WTC11 (cell line): ENCODE measurements around the gene SPTLC3. TPM values are rescaled to one million over a fixed set of nuclear protein-coding genes. Genes with fewer than 3 reads are reported as not detected.

ENCODE experiments used
- ATAC-seq: fragments of 200-7000 bp; cut with Tn5 transposase; 2 replicates; pipeline ENCODE4 v1.10.0; 2021; ENCODE audit warnings: mild to moderate bottlenecking, moderate library complexity
- CTCF ChIA-PET: fragments of 300-600 bp; sonication (Branson Sonifier 250); formaldehyde crosslinking; loops from one replicate; lab custom pipeline; 2021; ENCODE audit warnings: antibody characterized with exemption; lab: Charles Lee
- POLR2A ChIA-PET: fragments of 350-600 bp; sonication (Branson Sonifier 250); formaldehyde crosslinking; loops from one replicate; lab custom pipeline; 2021; ENCODE audit warnings: antibody characterized with exemption; lab: Charles Lee
- DNase-seq: peaks from one replicate; pipeline ENCODE4 v3.0.0; 2021; ENCODE audit warnings: low spot score
- H3K27ac Mint-ChIP-seq: 2 replicates; pipeline ENCODE4 v1.8.0; 2021; ENCODE audit warnings: mixed read lengths
- H3K27me3 Mint-ChIP-seq: 2 replicates; pipeline ENCODE4 v1.8.0; 2021; ENCODE audit warnings: low read depth, mild to moderate bottlenecking, moderate library complexity, mixed read lengths
- H3K36me3 Mint-ChIP-seq: 2 replicates; pipeline ENCODE4 v1.8.0; 2021; ENCODE audit warnings: mixed read lengths
- H3K4me1 Mint-ChIP-seq: 2 replicates; pipeline ENCODE4 v1.8.0; 2022; ENCODE audit warnings: mixed read lengths
- H3K4me3 Mint-ChIP-seq: 2 replicates; pipeline ENCODE4 v1.8.0; 2021; ENCODE audit warnings: mild to moderate bottlenecking, moderate library complexity, mixed read lengths
- H3K9me3 Mint-ChIP-seq: 2 replicates; pipeline ENCODE4 v1.8.0; 2021; ENCODE audit warnings: mixed read lengths
- ATF3 ChIP-seq: sonication (generic); formaldehyde crosslinking; conservative IDR thresholded peaks from 2 replicates; pipeline ENCODE4 v1.8.1; 2022; ENCODE audit warnings: mild to moderate bottlenecking, missing genetic modification reagents
- CDX4 ChIP-seq: fragments of 250-450 bp; sonication (Bioruptor Pico); IDR thresholded peaks from 2 replicates; pipeline ENCODE4 v1.9.0; 2021; ENCODE audit warnings: moderate library complexity, mild to moderate bottlenecking, inconsistent platforms, borderline replicate concordance
- CREM ChIP-seq: sonication (generic); formaldehyde crosslinking; IDR thresholded peaks from 2 replicates; pipeline ENCODE4 v1.8.1; 2022; ENCODE audit warnings: mild to moderate bottlenecking, missing genetic modification reagents, moderate library complexity
- CTCF ChIP-seq: fragments of 200-600 bp; IDR thresholded peaks from 2 replicates; pipeline ENCODE4 v1.8.0; 2022; ENCODE audit warnings: antibody characterized with exemption
- E2F4 ChIP-seq: sonication (generic); formaldehyde crosslinking; IDR thresholded peaks from 2 replicates; pipeline ENCODE4 v1.8.1; 2022; ENCODE audit warnings: low read depth, mild to moderate bottlenecking, moderate library complexity, missing genetic modification reagents, borderline replicate concordance
- ETV6 ChIP-seq: sonication (generic); formaldehyde crosslinking; IDR thresholded peaks from 2 replicates; pipeline ENCODE4 v1.8.1; 2022; ENCODE audit warnings: mild to moderate bottlenecking, missing genetic modification reagents
- IRF2 ChIP-seq: sonication (generic); formaldehyde crosslinking; IDR thresholded peaks from 2 replicates; pipeline ENCODE4 v1.8.0; 2022; ENCODE audit warnings: low read depth, missing genetic modification reagents, borderline replicate concordance
- JAZF1 ChIP-seq: fragments of 250-450 bp; sonication (Bioruptor Pico); IDR thresholded peaks from 2 replicates; pipeline ENCODE4 v1.9.0; 2021; ENCODE audit warnings: moderate library complexity, mild to moderate bottlenecking, inconsistent platforms
- KAT7 ChIP-seq: sonication (generic); formaldehyde crosslinking; IDR thresholded peaks from 2 replicates; pipeline ENCODE4 v1.8.1; 2023; ENCODE audit warnings: missing genetic modification reagents, mild to moderate bottlenecking, borderline replicate concordance
- MAX ChIP-seq: sonication (generic); formaldehyde crosslinking; IDR thresholded peaks from 2 replicates; pipeline ENCODE4 v1.8.0; 2022; ENCODE audit warnings: mild to moderate bottlenecking, missing genetic modification reagents
- NFATC4 ChIP-seq: fragments of 250-450 bp; sonication (Bioruptor Pico); IDR thresholded peaks from 2 replicates; pipeline ENCODE4 v1.9.0; 2021; ENCODE audit warnings: mild to moderate bottlenecking
- NR1H2 ChIP-seq: sonication (generic); formaldehyde crosslinking; IDR thresholded peaks from 2 replicates; pipeline ENCODE4 v1.9.0; 2021; ENCODE audit warnings: mild to moderate bottlenecking, moderate library complexity, missing genetic modification reagents
- PRDM15 ChIP-seq: sonication (generic); formaldehyde crosslinking; IDR thresholded peaks from 2 replicates; pipeline ENCODE4 v1.8.0; 2022; ENCODE audit warnings: missing genetic modification reagents
- RORB ChIP-seq: fragments of 250-450 bp; sonication (Bioruptor Pico); IDR thresholded peaks from 2 replicates; pipeline ENCODE4 v1.9.0; 2021; ENCODE audit warnings: mild to moderate bottlenecking
- SMAD3 ChIP-seq: sonication (generic); formaldehyde crosslinking; IDR thresholded peaks from 2 replicates; pipeline ENCODE4 v1.8.0; 2022; ENCODE audit warnings: missing genetic modification reagents, mild to moderate bottlenecking, borderline replicate concordance
- SMAD4 ChIP-seq: sonication (generic); formaldehyde crosslinking; IDR thresholded peaks from 2 replicates; pipeline ENCODE4 v1.8.0; 2022; ENCODE audit warnings: mild to moderate bottlenecking, missing genetic modification reagents
- TP53 ChIP-seq: sonication (generic); formaldehyde crosslinking; IDR thresholded peaks from 2 replicates; pipeline ENCODE4 v1.8.1; 2023; ENCODE audit warnings: mild to moderate bottlenecking, missing genetic modification reagents
- ZNF121 ChIP-seq: sonication (generic); formaldehyde crosslinking; IDR thresholded peaks from 2 replicates; pipeline ENCODE4 v1.8.0; 2023; ENCODE audit warnings: missing genetic modification reagents
- ZNF138 ChIP-seq: sonication (generic); formaldehyde crosslinking; conservative IDR thresholded peaks from 2 replicates; pipeline ENCODE4 v1.8.1; 2022; ENCODE audit warnings: mild to moderate bottlenecking, moderate library complexity, missing genetic modification reagents
- ZNF219 ChIP-seq: sonication (generic); formaldehyde crosslinking; IDR thresholded peaks from 2 replicates; pipeline ENCODE4 v1.8.0; 2023; ENCODE audit warnings: missing genetic modification reagents, mild to moderate bottlenecking, borderline replicate concordance
- ZNF263 ChIP-seq: sonication (generic); formaldehyde crosslinking; IDR thresholded peaks from 2 replicates; pipeline ENCODE4 v1.8.1; 2022; ENCODE audit warnings: low read depth, mild to moderate bottlenecking, moderate library complexity, missing genetic modification reagents
- total RNA-seq: library from RNA; stranded (reverse); gene quantifications from 3 replicates; pipeline ENCODE4 v1.2.3, GENCODE V29; 2021

SPTLC3 gene
- total RNA-seq, 1 experiment from 2014 or later: 0.13 TPM

GRCh38 chr20:13101276-13101675, 92.5 kb downstream of the SPTLC3 start (continued):
- TF ChIP-seq ZNF121 (CRISPR knock-in tag) (no peak), ATF3 (CRISPR knock-in tag) (no peak)
- TF ChIP-seq, all 79 proteins: peak for 0

- POLR2A ChIA-PET: no interaction called here
- CTCF ChIA-PET: interaction anchor here (1.1 to 1.9 kb wide), 4 partner anchors 125 to 201 kb away, joined by 3 to 8 read pairs (median 4); no protein-coding TSS in a partner anchor
- H3K4me3 Mint-ChIP-seq: no peak overlapping the region
- no peaks in the 10 kb centered on the region for H3K9me3 Mint-ChIP-seq
- no peak for DNase-seq
- H3K27me3 Mint-ChIP-seq: no peaks in the 10 kb centered on the region; the same call in 1 of the 2 replicates
- H3K36me3 Mint-ChIP-seq: no peaks in the 10 kb centered on the region
- TF ChIP-seq ZNF219 (CRISPR knock-in tag) (no peak), JAZF1 (CRISPR knock-in tag) (no peak), RORB (CRISPR knock-in tag) (no peak), PRDM15 (CRISPR knock-in tag) (no peak), MAX (CRISPR knock-in tag) (no peak)
- TF ChIP-seq, all 79 proteins: peak for 0
- peak; percentile 16; the same call in 1 of the 2 replicates for ATAC-seq
- H3K4me1 Mint-ChIP-seq: peaks cover 37% of the 10 kb centered on the region
- H3K27ac Mint-ChIP-seq: no peak overlapping the region
These were observed 92.9 kb downstream of the SPTLC3 start for GRCh38 chr20:13101706-13102105.

- ATAC-seq (no peak), DNase-seq (no peak)
- H3K9me3 Mint-ChIP-seq: no peaks in the 10 kb centered on the region
- ChIA-PET POLR2A (no interaction called here), CTCF (interaction anchor here (1.7 to 1.9 kb wide), 3 partner anchors 132 to 200 kb away, joined by 4 to 8 read pairs (median 5); no protein-coding TSS in a partner anchor)
- no peaks in the 10 kb centered on the region for H3K36me3 Mint-ChIP-seq
- no peak for TF ChIP-seq SMAD3 (CRISPR knock-in tag)
- no peak for TF ChIP-seq ETV6 (CRISPR knock-in tag)
- no peak for TF ChIP-seq NR1H2 (CRISPR knock-in tag)
- no peak for TF ChIP-seq NFATC4 (CRISPR knock-in tag)
- no peak for TF ChIP-seq CDX4
- no peak for TF ChIP-seq KAT7 (CRISPR knock-in tag)
- no peak for TF ChIP-seq ZNF138 (CRISPR knock-in tag)
- TF ChIP-seq SMAD4 (CRISPR knock-in tag): no peak
- no peak for TF ChIP-seq TP53
- no peak for TF ChIP-seq RORB (CRISPR knock-in tag)
- no peak for TF ChIP-seq ZNF263 (CRISPR knock-in tag)
- no peak for TF ChIP-seq CTCF
- TF ChIP-seq E2F4 (CRISPR knock-in tag): no peak
- no peak for TF ChIP-seq IRF2 (CRISPR knock-in tag)
- TF ChIP-seq CREM (CRISPR knock-in tag): no peak
- no peaks in the 10 kb centered on the region; the same call in 1 of the 2 replicates for H3K27me3 Mint-ChIP-seq
- H3K27ac Mint-ChIP-seq: no peak overlapping the region
- peaks cover 37% of the 10 kb centered on the region for H3K4me1 Mint-ChIP-seq
- no peak overlapping the region for H3K4me3 Mint-ChIP-seq
These were observed 93.5 kb downstream of the SPTLC3 start for GRCh38 chr20:13102237-13102636.
